ENCODE results near the gene AUP1. TPM values are rescaled to one million over a fixed set of nuclear protein-coding genes. Genes with fewer than 3 reads are reported as not detected.

Gene AUP1
- total RNA-seq, 1 experiment from 2014 or later = 91.5 TPM

DNA sequence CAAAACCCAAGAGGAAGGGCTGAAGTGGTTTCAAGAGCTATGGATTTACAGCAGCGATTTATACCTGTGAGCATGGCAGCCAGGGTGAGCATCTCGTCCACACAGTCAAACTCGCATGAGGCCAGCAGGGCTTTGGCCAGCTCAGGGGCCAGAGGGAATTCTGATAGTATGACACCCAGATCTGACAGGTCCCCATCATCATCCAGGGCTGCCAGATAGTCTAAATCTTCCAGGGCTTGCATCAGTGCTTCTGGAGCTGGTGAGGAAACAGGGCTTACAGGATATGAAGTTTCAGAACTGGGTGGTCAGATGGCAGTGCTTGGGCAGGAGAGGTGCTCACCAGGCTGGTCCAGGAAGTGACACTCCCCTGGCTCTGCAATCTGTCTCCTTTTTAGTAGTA is 7.0 kb downstream of the AUP1 start:
- Histone ChIP-seq H3K27me3 (ENCODE audit: insufficient read depth, low read length) (peaks cover 26% of the 10 kb centered on the region; the same call in 1 of the 2 replicates), H3K56ac (ENCODE audit: insufficient read length, low read depth, low read length) (no peak overlapping the region), H3K4me1 (ENCODE audit: insufficient read depth, low read length) (no peaks in the 10 kb centered on the region), H2AFZ (ENCODE audit: low read length) (no peak overlapping the region), H2AK5ac (ENCODE audit: insufficient read length, low read length) (no peak overlapping the region), H3K14ac (ENCODE audit: insufficient read depth, low read length) (no peak overlapping the region), H3K79me1 (ENCODE audit: insufficient read depth, low read depth, low read length, poor library complexity, severe bottlenecking) (no peaks in the 10 kb centered on the region), H4K5ac (ENCODE audit: insufficient read length, low read depth, low read length) (no peak overlapping the region), H3K23ac (ENCODE audit: insufficient read length, low read depth, low read length) (no peak overlapping the region), H2BK15ac (ENCODE audit: low read depth, low read length) (no peak overlapping the region), H4K8ac (replicated peaks; ENCODE audit: insufficient read length, low read depth, low read length) (no peak overlapping the region), H2BK5ac (ENCODE audit: insufficient read length, low read length) (no peak overlapping the region), H3K27ac (ENCODE audit: insufficient read length, low read depth, low read length) (no peak overlapping the region), H3K4ac (ENCODE audit: low read depth, low read length) (no peak overlapping the region), H3K79me2 (ENCODE audit: insufficient read depth, low read length) (no peaks in the 10 kb centered on the region), H2BK20ac (ENCODE audit: low read depth, low read length, poor library complexity, severe bottlenecking) (no peak overlapping the region), H2BK12ac (ENCODE audit: insufficient read length, low read depth, low read length) (no peak overlapping the region), H2BK120ac (ENCODE audit: low read depth, low read length, poor library complexity, severe bottlenecking) (no peak overlapping the region), H3K18ac (ENCODE audit: insufficient read length, low read depth, low read length) (no peak overlapping the region), H4K20me1 (ENCODE audit: control insufficient read depth, insufficient read depth, insufficient read length) (no peaks in the 10 kb centered on the region), H3T11ph (ENCODE audit: low read length) (no peak overlapping the region), H3K9ac (ENCODE audit: extremely low read depth, insufficient read length, low read length) (no peak overlapping the region), H3K4me2 (ENCODE audit: insufficient read depth, insufficient read length, low read length) (no peak overlapping the region), H4K91ac (ENCODE audit: insufficient read length, low read depth, low read length) (no peak overlapping the region), H3K9me3 (ENCODE audit: control insufficient read depth, low read depth, low read length) (no peaks in the 10 kb centered on the region), H3K23me2 (ENCODE audit: insufficient read length, low read depth, low read length, poor library complexity, severe bottlenecking) (no peaks in the 10 kb centered on the region)
- TF ChIP-seq, protein P1, sequence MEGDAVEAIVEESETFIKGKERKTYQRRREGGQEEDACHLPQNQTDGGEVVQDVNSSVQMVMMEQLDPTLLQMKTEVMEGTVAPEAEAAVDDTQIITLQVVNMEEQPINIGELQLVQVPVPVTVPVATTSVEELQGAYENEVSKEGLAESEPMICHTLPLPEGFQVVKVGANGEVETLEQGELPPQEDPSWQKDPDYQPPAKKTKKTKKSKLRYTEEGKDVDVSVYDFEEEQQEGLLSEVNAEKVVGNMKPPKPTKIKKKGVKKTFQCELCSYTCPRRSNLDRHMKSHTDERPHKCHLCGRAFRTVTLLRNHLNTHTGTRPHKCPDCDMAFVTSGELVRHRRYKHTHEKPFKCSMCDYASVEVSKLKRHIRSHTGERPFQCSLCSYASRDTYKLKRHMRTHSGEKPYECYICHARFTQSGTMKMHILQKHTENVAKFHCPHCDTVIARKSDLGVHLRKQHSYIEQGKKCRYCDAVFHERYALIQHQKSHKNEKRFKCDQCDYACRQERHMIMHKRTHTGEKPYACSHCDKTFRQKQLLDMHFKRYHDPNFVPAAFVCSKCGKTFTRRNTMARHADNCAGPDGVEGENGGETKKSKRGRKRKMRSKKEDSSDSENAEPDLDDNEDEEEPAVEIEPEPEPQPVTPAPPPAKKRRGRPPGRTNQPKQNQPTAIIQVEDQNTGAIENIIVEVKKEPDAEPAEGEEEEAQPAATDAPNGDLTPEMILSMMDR (conservative IDR thresholded peaks at IDR 0.05) = no peak
- Mint-ChIP-seq H3K36me3 (ENCODE audit: insufficient read depth in 1 of 3, low read depth in 3 of 3) (peaks cover 15 to 19% (median 17%) of the 10 kb centered on the region in 3 experiments), H3K27ac (no peak overlapping the region), H3K4me1 (peaks cover 0 to 9% of the 10 kb centered on the region in 2 experiments; a peak in 1 of 4 replicates), H3K9me3 (no peaks in the 10 kb centered on the region), H3K27me3 (ENCODE audit: low read depth) (peaks cover 60% of the 10 kb centered on the region), H3K4me3 (no peak overlapping the region)
- WGBS (ENCODE audit: extremely low coverage, insufficient read length, low lambda C conversion rate) = no CpG with 5 or more reads among the region's 3 CpGs
- DNase-seq = no peak

Data from H9 (cell line).